Activated naive CD8-positive, alpha-beta T cell treated with anti-CD3 and anti-CD28 coated beads, Interleukin-2, amount 10 ng/mL, durations not matched to agents 7 days and 5 days (primary cell): ENCODE results near the gene ABLIM2. TPM values are rescaled to one million over a fixed set of nuclear protein-coding genes. Genes with fewer than 3 reads are reported as not detected.

Experiments
- ATAC-seq: fragments of 150-1000 bp; cut with Tn5 transposase; one replicate; pipeline ENCODE4 v1.10.0; 2021; ENCODE audit warnings: low read depth, moderate library complexity
- POLR2A ChIA-PET: fragments of 350-600 bp; sonication (Branson Sonifier 250); formaldehyde crosslinking; loops from one replicate; lab custom pipeline; 2021; ENCODE audit warnings: antibody characterized with exemption; lab: Charles Lee
- DNase-seq: peaks from one replicate; pipeline ENCODE4 v3.0.0; 2021
- H3K27ac Mint-ChIP-seq: one replicate; pipeline ENCODE4 v1.8.0; 2022; ENCODE audit warnings: mild to moderate bottlenecking, mixed read lengths
- H3K27me3 Mint-ChIP-seq: one replicate; pipeline ENCODE4 v1.8.0; 2022; ENCODE audit warnings: mild to moderate bottlenecking, moderate library complexity, mixed read lengths
- H3K36me3 Mint-ChIP-seq: one replicate; pipeline ENCODE4 v1.8.0; 2021; ENCODE audit warnings: mild to moderate bottlenecking, mixed read lengths
- H3K4me1 Mint-ChIP-seq: one replicate; pipeline ENCODE4 v1.8.0; 2021; ENCODE audit warnings: mixed read lengths
- H3K4me3 Mint-ChIP-seq: one replicate; pipeline ENCODE4 v1.8.0; 2022; ENCODE audit warnings: mild to moderate bottlenecking, moderate library complexity, mixed read lengths
- H3K9me3 Mint-ChIP-seq: one replicate; pipeline ENCODE4 v1.8.0; 2021; ENCODE audit warnings: mixed read lengths
- total RNA-seq, 2 experiments: library from RNA; stranded (reverse); gene quantifications; one replicate each; pipeline ENCODE4 v1.2.3, GENCODE V29; 2021

ABLIM2 gene
- total RNA-seq, 2 experiments from 2014 or later: 1.7 to 2.5 TPM

GRCh38 chr4:8061145-8061544, 97.5 kb downstream of the ABLIM2 start:
- no peak overlapping the region for H3K4me3 Mint-ChIP-seq
- ATAC-seq (no peak), DNase-seq (no peak)
- H3K9me3 Mint-ChIP-seq: peaks cover 18% of the 10 kb centered on the region
- H3K36me3 Mint-ChIP-seq: no peaks in the 10 kb centered on the region
- H3K27me3 Mint-ChIP-seq: no peaks in the 10 kb centered on the region
- POLR2A ChIA-PET: interaction anchor here (0.5 kb wide), 1 partner anchor 38 kb away, joined by 3 read pairs; no protein-coding TSS in a partner anchor
- no peak overlapping the region for H3K27ac Mint-ChIP-seq
- no peaks in the 10 kb centered on the region for H3K4me1 Mint-ChIP-seq

DNA sequence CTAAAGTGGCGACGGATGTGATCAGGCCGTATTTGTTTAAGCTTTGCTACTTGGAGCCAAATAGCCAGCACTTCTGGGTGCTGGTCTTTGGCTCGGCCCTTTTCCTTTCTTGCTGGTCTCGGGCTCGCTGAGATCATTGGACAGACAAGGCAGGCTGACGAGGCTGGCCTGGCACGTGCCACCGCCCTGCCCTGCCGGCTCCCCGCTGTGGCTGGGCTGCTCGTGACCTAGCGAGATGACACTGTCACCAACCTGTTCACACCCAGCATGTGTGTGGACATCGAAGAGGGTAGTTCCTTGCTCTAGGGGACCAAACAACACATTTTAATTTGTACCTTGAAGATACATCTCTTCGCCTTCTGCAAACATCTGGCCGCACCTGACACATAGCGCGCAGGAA, 98.0 kb downstream of the ABLIM2 start:
- Mint-ChIP-seq H3K4me3 (no peak overlapping the region), H3K27me3 (no peaks in the 10 kb centered on the region), H3K9me3 (peaks cover 18% of the 10 kb centered on the region), H3K27ac (no peak overlapping the region), H3K36me3 (no peaks in the 10 kb centered on the region), H3K4me1 (no peaks in the 10 kb centered on the region)
- POLR2A ChIA-PET: interaction anchor here (0.5 kb wide), 1 partner anchor 38 kb away, joined by 3 read pairs; no protein-coding TSS in a partner anchor
- no peak for DNase-seq
- ATAC-seq: no peak

- ATAC-seq: no peak
- DNase-seq: no peak
- Mint-ChIP-seq H3K4me1 (no peaks in the 10 kb centered on the region), H3K4me3 (no peak overlapping the region), H3K36me3 (no peaks in the 10 kb centered on the region), H3K27me3 (no peaks in the 10 kb centered on the region), H3K27ac (no peak overlapping the region), H3K9me3 (peaks cover 8% of the 10 kb centered on the region)
- POLR2A ChIA-PET: no interaction called here
Observed at GRCh38 chr4:8058031-8058479, 100.6 kb downstream of the ABLIM2 start.

- DNase-seq (no peak), ATAC-seq (no peak)
- H3K36me3 Mint-ChIP-seq: no peaks in the 10 kb centered on the region
- POLR2A ChIA-PET: no interaction called here
- H3K4me3 Mint-ChIP-seq: no peak overlapping the region
- no peaks in the 10 kb centered on the region for H3K4me1 Mint-ChIP-seq
- no peak overlapping the region for H3K27ac Mint-ChIP-seq
- peaks cover 8% of the 10 kb centered on the region for H3K9me3 Mint-ChIP-seq
- H3K27me3 Mint-ChIP-seq: peaks cover 1% of the 10 kb centered on the region
Observed at GRCh38 chr4:8055206-8055605, 103.4 kb downstream of the ABLIM2 start.

- H3K9me3 Mint-ChIP-seq: peaks cover 7% of the 10 kb centered on the region
- no peaks in the 10 kb centered on the region for H3K36me3 Mint-ChIP-seq
- no peak overlapping the region for H3K27ac Mint-ChIP-seq
- no peak for DNase-seq
- H3K27me3 Mint-ChIP-seq: peaks cover 10% of the 10 kb centered on the region
- POLR2A ChIA-PET: no interaction called here
- H3K4me1 Mint-ChIP-seq: no peaks in the 10 kb centered on the region
- H3K4me3 Mint-ChIP-seq: no peak overlapping the region
- ATAC-seq: no peak
Observed at GRCh38 chr4:8053688-8054449, 104.7 kb downstream of the ABLIM2 start.

DNA sequence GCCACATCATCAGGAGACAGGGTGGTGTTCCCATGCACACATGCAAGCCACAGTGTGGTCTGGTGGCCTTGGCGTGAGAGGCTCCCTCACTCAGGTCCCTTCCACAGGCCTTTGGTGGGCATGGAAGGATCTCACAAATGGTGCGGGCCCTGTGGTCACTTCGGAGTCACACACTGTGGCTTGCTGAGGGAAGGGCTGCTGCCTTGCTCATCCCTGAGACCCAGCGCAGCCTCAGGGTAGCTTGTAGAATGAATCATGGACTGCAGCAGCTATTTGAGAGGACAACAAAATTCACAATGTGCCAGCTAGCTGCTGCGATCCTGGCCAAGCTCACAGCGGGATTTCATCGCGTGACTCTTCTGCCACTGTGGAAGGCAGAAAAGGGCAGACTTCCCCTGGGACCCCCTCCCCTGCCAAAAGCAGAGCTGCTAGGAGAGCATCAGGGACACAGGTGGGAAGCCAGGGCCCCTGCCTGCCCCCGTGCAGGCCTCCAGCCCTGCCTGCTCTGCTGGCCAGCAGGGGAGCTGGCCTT, 106.4 kb downstream of the ABLIM2 start:
- Mint-ChIP-seq H3K27me3 (peaks cover 11% of the 10 kb centered on the region), H3K27ac (no peak overlapping the region), H3K4me1 (no peaks in the 10 kb centered on the region), H3K9me3 (peaks cover 5% of the 10 kb centered on the region), H3K4me3 (no peak overlapping the region), H3K36me3 (no peaks in the 10 kb centered on the region)
- no peak for ATAC-seq
- no peak for DNase-seq
- POLR2A ChIA-PET: no interaction called here

- Mint-ChIP-seq H3K36me3 (no peaks in the 10 kb centered on the region), H3K27me3 (peaks cover 12% of the 10 kb centered on the region), H3K4me1 (no peaks in the 10 kb centered on the region)
Observed at GRCh38 chr4:8051644-8052043, 107.0 kb downstream of the ABLIM2 start.

DNA sequence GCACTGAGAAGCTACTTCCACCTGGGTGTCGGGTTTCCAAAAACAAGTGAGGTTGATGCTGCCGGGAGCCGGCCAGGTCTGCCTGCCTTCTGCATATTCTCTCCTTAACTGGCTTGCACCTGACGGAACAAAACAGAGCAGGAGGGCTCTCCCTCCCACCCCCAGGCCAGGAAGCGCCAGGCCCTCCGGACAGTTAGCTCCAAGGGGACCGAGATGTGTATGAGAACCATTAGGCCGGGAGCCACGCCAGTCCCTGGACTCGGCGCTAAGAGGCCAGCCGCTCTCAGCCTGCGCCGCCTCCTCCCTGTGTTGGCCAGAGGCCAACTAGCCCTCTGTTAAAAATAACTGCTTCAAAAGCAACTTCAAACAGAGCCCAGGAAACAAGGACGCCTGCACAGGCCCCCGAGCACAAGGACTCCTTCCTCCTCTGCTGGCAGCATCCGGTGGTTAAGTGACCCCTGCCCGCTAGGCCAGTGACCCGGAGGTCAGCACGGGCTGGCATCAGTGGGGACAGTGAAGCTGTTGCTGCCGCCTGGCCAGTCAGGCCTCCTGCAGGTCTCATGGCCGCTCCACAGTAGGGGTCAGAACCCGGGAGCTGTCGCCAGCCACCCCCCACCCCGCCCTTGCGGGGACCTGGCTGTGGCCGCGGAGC, 107.9 kb downstream of the ABLIM2 start:
- ATAC-seq (no peak), DNase-seq (no peak)
- H3K4me3 Mint-ChIP-seq: no peak overlapping the region
- POLR2A ChIA-PET: interaction anchor here (0.7 kb wide), 1 partner anchor 25 kb away, joined by 6 read pairs; no protein-coding TSS in a partner anchor
- peaks cover 5% of the 10 kb centered on the region for H3K9me3 Mint-ChIP-seq
- no peak overlapping the region for H3K27ac Mint-ChIP-seq
- no peaks in the 10 kb centered on the region for H3K36me3 Mint-ChIP-seq
- H3K4me1 Mint-ChIP-seq: no peaks in the 10 kb centered on the region
- H3K27me3 Mint-ChIP-seq: peaks cover 12% of the 10 kb centered on the region

More at GRCh38 chr4:8051644-8052043, 107.0 kb downstream of the ABLIM2 start:
- no peak overlapping the region for H3K27ac Mint-ChIP-seq
- POLR2A ChIA-PET: interaction anchor here (0.7 kb wide), 1 partner anchor 24 kb away, joined by 6 read pairs; no protein-coding TSS in a partner anchor
- peaks cover 5% of the 10 kb centered on the region for H3K9me3 Mint-ChIP-seq
- no peak overlapping the region for H3K4me3 Mint-ChIP-seq
- ATAC-seq: no peak
- DNase-seq: no peak

DNA sequence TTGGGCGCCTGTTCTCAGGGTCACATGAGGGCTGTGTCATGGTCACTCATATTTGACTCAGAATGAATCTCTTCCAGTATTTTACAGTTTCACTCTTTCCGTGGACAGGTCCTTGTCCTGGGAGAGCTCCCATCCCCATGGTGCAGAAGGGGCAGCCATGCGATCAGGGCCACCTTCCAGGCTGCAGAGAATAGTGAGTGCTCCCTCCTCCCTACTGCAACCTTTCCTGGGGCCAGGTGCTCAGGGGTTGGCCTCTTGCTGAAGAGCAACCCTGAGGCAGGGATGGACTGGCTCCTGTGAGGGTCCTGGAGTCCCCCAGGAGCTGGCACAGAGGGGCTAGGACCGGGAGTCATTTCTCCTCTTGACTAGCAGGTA, 108.4 kb downstream of the ABLIM2 start:
- ATAC-seq (no peak), DNase-seq (no peak)
- H3K27me3 Mint-ChIP-seq: peaks cover 12% of the 10 kb centered on the region
- peaks cover 4% of the 10 kb centered on the region for H3K9me3 Mint-ChIP-seq
- POLR2A ChIA-PET: no interaction called here
- no peak overlapping the region for H3K27ac Mint-ChIP-seq
- H3K4me1 Mint-ChIP-seq: no peaks in the 10 kb centered on the region
- H3K4me3 Mint-ChIP-seq: no peak overlapping the region
- H3K36me3 Mint-ChIP-seq: no peaks in the 10 kb centered on the region

GRCh38 chr4:8048856-8049676, 109.5 kb downstream of the ABLIM2 start:
- Mint-ChIP-seq H3K4me1 (no peaks in the 10 kb centered on the region), H3K4me3 (no peak overlapping the region)
- no peak for ATAC-seq

GRCh38 chr4:8047837-8048678, 110.6 kb downstream of the ABLIM2 start:
- DNase-seq (no peak), ATAC-seq (no peak)
- H3K36me3 Mint-ChIP-seq: no peaks in the 10 kb centered on the region
- POLR2A ChIA-PET: no interaction called here
- no peaks in the 10 kb centered on the region for H3K4me1 Mint-ChIP-seq
- no peak overlapping the region for H3K4me3 Mint-ChIP-seq
- peaks cover 12% of the 10 kb centered on the region for H3K27me3 Mint-ChIP-seq
- no peaks in the 10 kb centered on the region for H3K9me3 Mint-ChIP-seq
- H3K27ac Mint-ChIP-seq: no peak overlapping the region

More at GRCh38 chr4:8048856-8049676, 109.5 kb downstream of the ABLIM2 start:
- no peak overlapping the region for H3K27ac Mint-ChIP-seq
- H3K9me3 Mint-ChIP-seq: peaks cover 1% of the 10 kb centered on the region
- H3K36me3 Mint-ChIP-seq: no peaks in the 10 kb centered on the region
- H3K27me3 Mint-ChIP-seq: peaks cover 12% of the 10 kb centered on the region
- DNase-seq: no peak
- POLR2A ChIA-PET: no interaction called here

DNA sequence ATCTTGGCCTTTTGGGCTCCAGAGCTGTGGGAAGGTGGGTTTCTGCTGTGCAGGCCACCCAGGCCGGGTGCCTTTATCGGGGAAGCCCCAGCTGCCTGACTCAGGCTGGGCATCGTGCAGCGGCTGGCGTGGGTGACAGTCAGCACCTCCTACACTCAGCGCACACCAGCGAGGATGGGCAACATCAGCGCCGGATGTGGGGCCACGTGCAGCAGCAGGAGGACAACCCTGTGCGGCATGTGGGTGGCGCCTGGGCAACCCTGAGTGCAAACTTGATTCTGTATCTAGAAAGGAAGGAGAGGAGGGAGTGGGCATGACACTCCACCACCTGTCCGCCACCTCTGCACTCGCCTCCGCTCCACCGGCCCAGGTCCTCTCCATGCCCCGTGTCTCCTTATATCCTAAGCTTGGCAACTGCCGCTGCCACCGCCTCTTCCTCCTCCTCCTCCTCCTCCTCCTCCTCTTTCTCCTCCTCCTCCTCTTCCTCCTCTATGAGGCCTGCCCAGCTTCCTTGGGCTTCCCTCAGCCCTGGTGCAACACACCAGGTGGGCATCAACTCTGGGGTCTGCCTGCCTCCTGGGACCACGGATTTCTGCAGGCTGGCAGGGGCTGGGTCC, 111.6 kb downstream of the ABLIM2 start:
- H3K9me3 Mint-ChIP-seq: no peaks in the 10 kb centered on the region
- no peak overlapping the region for H3K4me3 Mint-ChIP-seq
- DNase-seq: no peak
- ATAC-seq: no peak
- H3K27ac Mint-ChIP-seq: no peak overlapping the region
- POLR2A ChIA-PET: no interaction called here
- H3K4me1 Mint-ChIP-seq: peaks cover under 1% of the 10 kb centered on the region
- H3K27me3 Mint-ChIP-seq: peaks cover 12% of the 10 kb centered on the region
- H3K36me3 Mint-ChIP-seq: no peaks in the 10 kb centered on the region
